Measurements from ENCODE around the gene NCKAP5L.
A peak's percentile ranks its signal among the peaks of the same experiment; 100 is the strongest.

Gene NCKAP5L

DNA sequence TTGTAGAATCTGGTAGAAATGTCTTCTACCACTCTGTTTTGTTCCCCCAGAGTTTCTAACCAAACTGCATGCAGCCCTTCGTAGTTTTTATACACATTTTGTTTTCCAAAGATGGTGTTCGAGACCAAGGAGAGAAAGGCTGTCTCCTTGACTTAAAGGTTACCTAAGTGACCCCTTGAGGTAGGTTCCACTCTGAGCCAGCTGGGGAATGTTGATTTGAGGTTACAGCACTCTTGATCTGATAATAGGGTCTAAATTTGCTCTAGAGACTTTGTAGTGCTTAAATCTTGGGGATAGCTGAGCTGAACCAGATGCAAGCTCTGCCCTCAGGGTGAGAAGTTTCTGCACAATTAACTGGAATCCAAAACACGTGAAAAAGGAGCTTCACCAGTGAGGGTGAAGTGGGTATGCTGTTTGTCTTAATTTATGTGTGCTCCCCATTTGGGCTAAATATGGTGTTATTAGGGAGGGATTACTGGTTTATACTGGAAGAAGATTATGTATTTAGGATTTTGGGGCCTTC is 83.8 kb downstream of the NCKAP5L start:
- H3K79me2 ChIP-seq (ENCODE audit: insufficient read depth, low read length) = peaks cover 77% of the 10 kb centered on the region
- H3K9ac ChIP-seq (ENCODE audit: low read depth, low read length, poor library complexity, severe bottlenecking) = peak overlapping the region; percentile 87
- peaks cover 74% of the 10 kb centered on the region for H4K20me1 ChIP-seq (ENCODE audit: insufficient read depth, low read length, poor library complexity, severe bottlenecking)
- peak overlapping the region; percentile 88 for H3K4me3 ChIP-seq (ENCODE audit: low read length, poor library complexity, severe bottlenecking)
- peak overlapping the region; percentile 80 for H3K4me2 ChIP-seq (ENCODE audit: low read depth, low read length, poor library complexity, severe bottlenecking)
- no peaks in the 10 kb centered on the region for H3K36me3 ChIP-seq (ENCODE audit: insufficient read depth, low read length)
- no peak overlapping the region for H2AFZ ChIP-seq (ENCODE audit: low read length)
- H3K9me2 ChIP-seq (replicated peaks; ENCODE audit: low read depth, low read length) = no peaks in the 10 kb centered on the region
- H3K4me1 ChIP-seq (ENCODE audit: insufficient read depth, low read length, poor library complexity, severe bottlenecking) = peaks cover 42% of the 10 kb centered on the region
- no peaks in the 10 kb centered on the region for H3K9me3 ChIP-seq (ENCODE audit: insufficient read depth, low read depth, low read length)
- H3K27me3 ChIP-seq (ENCODE audit: insufficient read depth, low read length, poor library complexity, severe bottlenecking) = no peaks in the 10 kb centered on the region
- TF ChIP-seq EZH2phosphoT487 (IDR thresholded peaks at IDR 0.05; ENCODE audit: borderline replicate concordance) (no peak), CTCF (conservative IDR thresholded peaks at IDR 0.05; ENCODE audit: low read length) (no peak)
- peaks cover 4% of the 10 kb centered on the region; the same call in 1 of the 2 replicates for H3F3A ChIP-seq (ENCODE audit: low read depth)

DNA sequence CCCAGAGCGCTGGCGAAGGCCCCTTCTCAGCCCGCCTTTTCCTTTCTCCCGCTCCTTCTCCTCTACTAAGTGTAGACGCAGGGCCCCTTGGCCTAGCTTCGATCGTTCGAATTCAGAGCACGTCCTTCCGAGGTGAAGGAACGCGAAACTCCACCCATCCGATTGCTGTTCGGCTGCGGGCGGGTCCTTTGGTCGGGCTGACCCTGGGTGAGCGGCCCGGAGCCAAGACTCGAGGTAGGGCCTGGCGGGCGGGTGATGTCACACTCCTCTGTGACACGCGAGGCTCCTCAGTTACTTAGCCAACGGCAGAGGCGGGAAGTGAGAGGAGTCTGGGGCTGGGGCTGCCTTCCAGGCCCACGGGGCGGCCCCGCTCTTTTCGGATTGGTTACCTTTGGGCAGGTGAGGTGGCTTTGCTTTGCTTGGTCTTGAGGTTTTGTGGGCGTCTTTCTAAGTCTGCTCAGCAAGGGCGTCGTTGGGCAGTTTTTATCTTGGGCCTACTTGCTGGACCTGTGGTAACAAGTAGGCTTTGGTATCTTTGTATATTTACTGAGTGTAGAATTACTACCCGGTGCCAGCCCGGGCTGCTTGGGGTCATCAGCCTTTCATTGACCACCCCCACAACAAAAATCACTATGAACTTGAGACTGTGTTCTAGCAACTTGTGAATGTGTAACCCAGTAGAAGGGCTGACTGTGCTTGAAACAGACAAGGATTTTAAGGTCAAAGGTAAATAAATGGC is 86.2 kb downstream of the NCKAP5L start:
- Histone ChIP-seq H2AFZ (ENCODE audit: low read length) (peak overlapping the region; percentile 27; the same call in 1 of the 2 replicates), H3K4me1 (ENCODE audit: insufficient read depth, low read length, poor library complexity, severe bottlenecking) (peaks cover 30% of the 10 kb centered on the region), H3K9me2 (replicated peaks; ENCODE audit: low read depth, low read length) (no peaks in the 10 kb centered on the region), H3K27me3 (ENCODE audit: insufficient read depth, low read length, poor library complexity, severe bottlenecking) (no peaks in the 10 kb centered on the region), H4K20me1 (ENCODE audit: insufficient read depth, low read length, poor library complexity, severe bottlenecking) (peaks cover 51% of the 10 kb centered on the region), H3F3A (ENCODE audit: low read depth) (peaks cover 4% of the 10 kb centered on the region; the same call in 1 of the 2 replicates), H3K4me3 (ENCODE audit: low read length, poor library complexity, severe bottlenecking) (peak overlapping the region; percentile 88), H3K79me2 (ENCODE audit: insufficient read depth, low read length) (peaks cover 53% of the 10 kb centered on the region), H3K4me2 (ENCODE audit: low read depth, low read length, poor library complexity, severe bottlenecking) (peak overlapping the region; percentile 80), H3K9me3 (ENCODE audit: insufficient read depth, low read depth, low read length) (no peaks in the 10 kb centered on the region), H3K9ac (ENCODE audit: low read depth, low read length, poor library complexity, severe bottlenecking) (peak overlapping the region; percentile 87), H3K36me3 (ENCODE audit: insufficient read depth, low read length) (no peaks in the 10 kb centered on the region)
- no peak for TF ChIP-seq EZH2phosphoT487 (IDR thresholded peaks at IDR 0.05; ENCODE audit: borderline replicate concordance)
- TF ChIP-seq CTCF (conservative IDR thresholded peaks at IDR 0.05; ENCODE audit: low read length) = no peak
